Measurements from ENCODE around the gene DNMBP.

GRCh38 chr10:100006243-100006886 lies 3.4 kb downstream of the DNMBP start:
- TF ChIP-seq POLR2AphosphoS5 (IDR thresholded peaks at IDR 0.05; ENCODE audit: low read depth), result no peak
- no peak for TF ChIP-seq CTCF (IDR thresholded peaks at IDR 0.05; ENCODE audit: insufficient read depth, low read length)
- TF ChIP-seq GABPA (IDR thresholded peaks at IDR 0.05; ENCODE audit: low read depth), result no peak

Data from HL-60 (cell line).